ENCODE data around the gene EPHB2.

DNA sequence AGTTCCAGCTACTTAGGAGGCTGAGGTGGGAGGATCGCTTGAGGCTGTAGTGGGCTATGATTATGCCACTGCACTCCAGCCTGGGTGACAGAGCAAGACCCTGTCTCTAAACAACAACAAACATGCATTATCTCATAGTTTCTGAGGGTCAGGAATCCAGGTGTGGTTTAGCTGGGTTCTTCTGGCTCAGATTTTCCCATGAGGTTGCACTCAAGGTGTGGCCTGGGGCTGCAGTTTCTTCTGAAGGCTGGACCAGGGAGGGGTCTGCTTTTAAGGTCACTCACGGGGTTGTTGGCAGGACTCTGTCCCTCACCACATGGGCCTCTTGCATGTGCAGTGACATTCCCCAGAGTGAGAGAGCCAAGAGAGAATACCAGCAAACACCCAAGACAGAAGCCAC is 77.0 kb downstream of the EPHB2 start:
- no peak for TF ChIP-seq POLR2AphosphoS5 (IDR thresholded peaks at IDR 0.05)
- TF ChIP-seq, protein P1, sequence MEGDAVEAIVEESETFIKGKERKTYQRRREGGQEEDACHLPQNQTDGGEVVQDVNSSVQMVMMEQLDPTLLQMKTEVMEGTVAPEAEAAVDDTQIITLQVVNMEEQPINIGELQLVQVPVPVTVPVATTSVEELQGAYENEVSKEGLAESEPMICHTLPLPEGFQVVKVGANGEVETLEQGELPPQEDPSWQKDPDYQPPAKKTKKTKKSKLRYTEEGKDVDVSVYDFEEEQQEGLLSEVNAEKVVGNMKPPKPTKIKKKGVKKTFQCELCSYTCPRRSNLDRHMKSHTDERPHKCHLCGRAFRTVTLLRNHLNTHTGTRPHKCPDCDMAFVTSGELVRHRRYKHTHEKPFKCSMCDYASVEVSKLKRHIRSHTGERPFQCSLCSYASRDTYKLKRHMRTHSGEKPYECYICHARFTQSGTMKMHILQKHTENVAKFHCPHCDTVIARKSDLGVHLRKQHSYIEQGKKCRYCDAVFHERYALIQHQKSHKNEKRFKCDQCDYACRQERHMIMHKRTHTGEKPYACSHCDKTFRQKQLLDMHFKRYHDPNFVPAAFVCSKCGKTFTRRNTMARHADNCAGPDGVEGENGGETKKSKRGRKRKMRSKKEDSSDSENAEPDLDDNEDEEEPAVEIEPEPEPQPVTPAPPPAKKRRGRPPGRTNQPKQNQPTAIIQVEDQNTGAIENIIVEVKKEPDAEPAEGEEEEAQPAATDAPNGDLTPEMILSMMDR (IDR thresholded peaks at IDR 0.05; ENCODE audit: poor library complexity, severe bottlenecking), result no peak
- no peak for TF ChIP-seq EZH2 (IDR thresholded peaks at IDR 0.05; ENCODE audit: borderline replicate concordance, insufficient read depth, low read length, poor library complexity, severe bottlenecking)
- no peak for TF ChIP-seq MXI1 (conservative IDR thresholded peaks at IDR 0.05; ENCODE audit: poor library complexity, severe bottlenecking)
- TF ChIP-seq, protein P2, sequence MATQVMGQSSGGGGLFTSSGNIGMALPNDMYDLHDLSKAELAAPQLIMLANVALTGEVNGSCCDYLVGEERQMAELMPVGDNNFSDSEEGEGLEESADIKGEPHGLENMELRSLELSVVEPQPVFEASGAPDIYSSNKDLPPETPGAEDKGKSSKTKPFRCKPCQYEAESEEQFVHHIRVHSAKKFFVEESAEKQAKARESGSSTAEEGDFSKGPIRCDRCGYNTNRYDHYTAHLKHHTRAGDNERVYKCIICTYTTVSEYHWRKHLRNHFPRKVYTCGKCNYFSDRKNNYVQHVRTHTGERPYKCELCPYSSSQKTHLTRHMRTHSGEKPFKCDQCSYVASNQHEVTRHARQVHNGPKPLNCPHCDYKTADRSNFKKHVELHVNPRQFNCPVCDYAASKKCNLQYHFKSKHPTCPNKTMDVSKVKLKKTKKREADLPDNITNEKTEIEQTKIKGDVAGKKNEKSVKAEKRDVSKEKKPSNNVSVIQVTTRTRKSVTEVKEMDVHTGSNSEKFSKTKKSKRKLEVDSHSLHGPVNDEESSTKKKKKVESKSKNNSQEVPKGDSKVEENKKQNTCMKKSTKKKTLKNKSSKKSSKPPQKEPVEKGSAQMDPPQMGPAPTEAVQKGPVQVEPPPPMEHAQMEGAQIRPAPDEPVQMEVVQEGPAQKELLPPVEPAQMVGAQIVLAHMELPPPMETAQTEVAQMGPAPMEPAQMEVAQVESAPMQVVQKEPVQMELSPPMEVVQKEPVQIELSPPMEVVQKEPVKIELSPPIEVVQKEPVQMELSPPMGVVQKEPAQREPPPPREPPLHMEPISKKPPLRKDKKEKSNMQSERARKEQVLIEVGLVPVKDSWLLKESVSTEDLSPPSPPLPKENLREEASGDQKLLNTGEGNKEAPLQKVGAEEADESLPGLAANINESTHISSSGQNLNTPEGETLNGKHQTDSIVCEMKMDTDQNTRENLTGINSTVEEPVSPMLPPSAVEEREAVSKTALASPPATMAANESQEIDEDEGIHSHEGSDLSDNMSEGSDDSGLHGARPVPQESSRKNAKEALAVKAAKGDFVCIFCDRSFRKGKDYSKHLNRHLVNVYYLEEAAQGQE (IDR thresholded peaks at IDR 0.05; ENCODE audit: borderline replicate concordance), result no peak
- no peak for TF ChIP-seq RAD21 (conservative IDR thresholded peaks at IDR 0.05)
